Effector CD8-positive, alpha-beta T cell (primary cell): ENCODE results near the gene MPRIP.

Experiments used
- DNase-seq: peaks from one replicate; lab custom pipeline; 2025; lab: John Stamatoyannopoulos, UW

Gene MPRIP

GRCh38 chr17:17108451-17109049 is 66.3 kb downstream of the MPRIP start:
- DNase-seq, result no peak

GRCh38 chr17:17109256-17109655 is 67.0 kb downstream of the MPRIP start:
- DNase-seq, result no peak

GRCh38 chr17:17109907-17110306 is 67.7 kb downstream of the MPRIP start:
- no peak for DNase-seq

- no peak for DNase-seq
These were observed 68.3 kb downstream of the MPRIP start for GRCh38 chr17:17110520-17110919.

- no peak for DNase-seq
These were observed 69.4 kb downstream of the MPRIP start for GRCh38 chr17:17111401-17112393.

GRCh38 chr17:17112628-17113200 is 70.5 kb downstream of the MPRIP start:
- DNase-seq, result no peak

GRCh38 chr17:17114592-17115225 is 72.5 kb downstream of the MPRIP start:
- DNase-seq, result no peak

- DNase-seq, result no peak
These were observed 73.4 kb downstream of the MPRIP start for GRCh38 chr17:17115620-17116019.

- no peak for DNase-seq
These were observed 74.1 kb downstream of the MPRIP start for GRCh38 chr17:17116406-17116805.

GRCh38 chr17:17117923-17118322 is 75.7 kb downstream of the MPRIP start:
- DNase-seq, result no peak

- no peak for DNase-seq
These were observed 76.1 kb downstream of the MPRIP start for GRCh38 chr17:17118399-17118798.

- no peak for DNase-seq
These were observed 76.8 kb downstream of the MPRIP start for GRCh38 chr17:17119106-17119505.

GRCh38 chr17:17119533-17119932 is 77.3 kb downstream of the MPRIP start:
- no peak for DNase-seq

GRCh38 chr17:17120294-17120693 is 78.0 kb downstream of the MPRIP start:
- DNase-seq, result no peak

- DNase-seq, result no peak
These were observed 78.4 kb downstream of the MPRIP start for GRCh38 chr17:17120701-17121100.

- no peak for DNase-seq
These were observed 78.9 kb downstream of the MPRIP start for GRCh38 chr17:17121162-17121561.

- DNase-seq, result no peak
These were observed 80.7 kb downstream of the MPRIP start for GRCh38 chr17:17122781-17123483.

GRCh38 chr17:17124341-17124740 is 82.1 kb downstream of the MPRIP start:
- no peak for DNase-seq

GRCh38 chr17:17125136-17126084 is 83.2 kb downstream of the MPRIP start:
- no peak for DNase-seq
